GM19463 (cell line): Measurements from ENCODE around the gene MXD1.
A peak's percentile ranks its signal among the peaks of the same experiment; 100 is the strongest.

Experiments
- ATAC-seq: cut with Tn5 transposase; IDR thresholded peaks from one replicate; pipeline ENCODE4 v1.9.1; 2021; ENCODE audit warnings: mild to moderate bottlenecking, moderate library complexity; ENCODE audit not compliant: unreplicated experiment

MXD1 gene

GRCh38 chr2:69933254-69933828, 18.4 kb downstream of the MXD1 start:
- ATAC-seq: no peak

GRCh38 chr2:69933839-69934613, 19.1 kb downstream of the MXD1 start:
- ATAC-seq: no peak

GRCh38 chr2:69934614-69934908, 19.7 kb downstream of the MXD1 start:
- no peak for ATAC-seq

- no peak for ATAC-seq
These were observed 20.1 kb downstream of the MXD1 start for GRCh38 chr2:69935011-69935410.

- no peak for ATAC-seq
These were observed 22.0 kb downstream of the MXD1 start for GRCh38 chr2:69936906-69937305.

GRCh38 chr2:69937968-69938367, 23.1 kb downstream of the MXD1 start:
- no peak for ATAC-seq

- ATAC-seq: no peak
These were observed 24.8 kb downstream of the MXD1 start for GRCh38 chr2:69939722-69940121.

GRCh38 chr2:69940691-69941090, 25.8 kb downstream of the MXD1 start:
- no peak for ATAC-seq

GRCh38 chr2:69943000-69943842, 28.3 kb downstream of the MXD1 start:
- ATAC-seq: no peak

- ATAC-seq: no peak
These were observed 29.1 kb downstream of the MXD1 start for GRCh38 chr2:69943843-69944525.

- no peak for ATAC-seq
These were observed 29.8 kb downstream of the MXD1 start for GRCh38 chr2:69944756-69945155.

- ATAC-seq: no peak
These were observed 30.5 kb downstream of the MXD1 start for GRCh38 chr2:69945441-69945840.

- no peak for ATAC-seq
These were observed 31.0 kb downstream of the MXD1 start for GRCh38 chr2:69945941-69946340.

GRCh38 chr2:69946351-69947324, 31.7 kb downstream of the MXD1 start:
- peak; percentile 93 for ATAC-seq

- no peak for ATAC-seq
These were observed 32.5 kb downstream of the MXD1 start for GRCh38 chr2:69947325-69947931.

GRCh38 chr2:69948032-69948962, 33.4 kb downstream of the MXD1 start:
- ATAC-seq: no peak

GRCh38 chr2:69948963-69949645, 34.2 kb downstream of the MXD1 start:
- ATAC-seq: no peak

- no peak for ATAC-seq
These were observed 35.3 kb downstream of the MXD1 start for GRCh38 chr2:69950241-69950640.
